ENCODE data around the gene OTUB2. TPM values are rescaled to one million over a fixed set of nuclear protein-coding genes. Genes with fewer than 3 reads are reported as not detected.
A peak's percentile ranks its signal among the peaks of the same experiment; 100 is the strongest.

Gene OTUB2
- total and polyA plus RNA-seq, 5 donors = 0.11 to 0.65 (median 0.34) TPM

DNA sequence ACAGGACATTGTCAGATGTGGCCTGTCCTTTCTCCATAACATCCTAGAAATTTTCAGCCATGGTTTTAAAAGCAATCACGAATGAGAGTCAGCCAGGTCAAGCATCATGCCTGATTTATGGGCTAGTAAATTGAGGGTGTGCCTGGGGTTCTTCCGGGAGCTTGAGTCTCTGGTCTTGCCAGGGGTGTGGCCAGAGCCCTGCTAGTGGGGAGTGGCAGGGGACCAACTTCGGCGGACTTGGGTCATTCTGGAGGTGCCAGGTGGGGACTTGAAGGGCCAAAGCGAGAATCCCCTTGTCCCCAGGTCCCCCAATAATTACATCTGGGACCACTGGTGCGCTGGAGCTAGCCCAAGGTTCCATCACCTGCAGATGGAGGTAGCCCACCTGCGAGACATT, 5.7 kb downstream of the OTUB2 start:
- WGBS = 87% methylated on average over 7 of the region's 7 CpGs
- no peak for DNase-seq
- intact Hi-C loops (cut with DNase I) = no loop called here
- no peak overlapping the region for H3K27ac ChIP-seq (ENCODE audit: low read length)
- H3K4me1 ChIP-seq (ENCODE audit: control insufficient read depth, insufficient read depth, low read length) = no peaks in the 10 kb centered on the region
- no peaks in the 10 kb centered on the region for H3K9me3 ChIP-seq (ENCODE audit: control insufficient read depth, low read length)
- no peak for ATAC-seq
- no peaks in the 10 kb centered on the region for H3K27me3 ChIP-seq (ENCODE audit: control insufficient read depth, insufficient read depth)
- H3K4me3 ChIP-seq (ENCODE audit: low read length) = no peak overlapping the region

- H3K27ac ChIP-seq (ENCODE audit: low read length) = no peak overlapping the region
- DNase-seq = no peak
- WGBS = 74% methylated on average over 3 of the region's 3 CpGs
- no peaks in the 10 kb centered on the region for H3K4me1 ChIP-seq (ENCODE audit: control insufficient read depth, insufficient read depth, low read length)
- ATAC-seq = no peak
- no peaks in the 10 kb centered on the region for H3K9me3 ChIP-seq (ENCODE audit: control insufficient read depth, low read length)
- no peaks in the 10 kb centered on the region for H3K27me3 ChIP-seq (ENCODE audit: control insufficient read depth, insufficient read depth)
- intact Hi-C loops (cut with DNase I) = loop anchor here in 3 of 4 donors (2.0 to 5.0 kb wide), 3 partner anchors 97 to 102 kb away; no protein-coding TSS in a partner anchor
- H3K4me3 ChIP-seq (ENCODE audit: low read length) = no peak overlapping the region
Observed at GRCh38 chr14:94034886-94035285, 8.7 kb downstream of the OTUB2 start.

GRCh38 chr14:94036313-94037167, 10.4 kb downstream of the OTUB2 start:
- Histone ChIP-seq H3K27me3 (ENCODE audit: control insufficient read depth, insufficient read depth) (no peaks in the 10 kb centered on the region), H3K4me3 (ENCODE audit: low read length) (no peak overlapping the region), H3K4me1 (ENCODE audit: control insufficient read depth, insufficient read depth, low read length) (peaks cover 1% of the 10 kb centered on the region), H3K9me3 (ENCODE audit: control insufficient read depth, low read length) (no peaks in the 10 kb centered on the region), H3K27ac (ENCODE audit: low read length) (peak overlapping the region; percentile 4)
- peak; percentile 88 for ATAC-seq
- DNase-seq = peak; percentile 70 to 88 (median 83)
- intact Hi-C loops (cut with DNase I) = loop anchor here in 2 of 4 donors (5.0 kb wide), 2 partner anchors 96 to 101 kb away; no protein-coding TSS in a partner anchor
- 25% methylated on average over 12 of the region's 12 CpGs for WGBS

DNA sequence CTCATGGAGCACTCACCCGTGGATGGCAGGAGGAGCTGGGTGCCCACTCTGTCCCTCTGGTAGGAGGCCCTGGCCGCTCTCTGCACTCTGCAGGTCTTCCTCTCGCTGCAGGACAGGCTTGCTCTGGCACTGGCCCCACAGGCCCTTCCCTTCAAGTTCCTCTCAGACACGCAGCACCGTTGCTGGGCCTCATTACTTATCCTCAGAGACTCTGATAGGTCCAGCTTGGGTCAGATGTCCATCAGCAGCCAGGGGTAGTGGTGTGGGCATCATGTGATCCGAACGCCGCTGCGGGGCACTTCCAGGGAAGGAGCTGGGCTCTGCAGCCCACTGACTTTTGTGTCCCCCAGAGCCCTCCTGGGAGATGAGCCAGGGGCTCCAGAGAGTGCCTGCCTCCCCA, 11.8 kb downstream of the OTUB2 start:
- no peak overlapping the region for H3K4me3 ChIP-seq (ENCODE audit: low read length)
- H3K27ac ChIP-seq (ENCODE audit: low read length) = no peak overlapping the region
- no peak for DNase-seq
- no peak for ATAC-seq
- 90% methylated on average over 9 of the region's 9 CpGs for WGBS
- no peaks in the 10 kb centered on the region for H3K27me3 ChIP-seq (ENCODE audit: control insufficient read depth, insufficient read depth)
- peaks cover 9% of the 10 kb centered on the region for H3K4me1 ChIP-seq (ENCODE audit: control insufficient read depth, insufficient read depth, low read length)
- intact Hi-C loops (cut with DNase I) = loop anchor here in 3 of 4 donors (2.0 to 5.0 kb wide), 3 partner anchors 94 to 99 kb away; no protein-coding TSS in a partner anchor
- no peaks in the 10 kb centered on the region for H3K9me3 ChIP-seq (ENCODE audit: control insufficient read depth, low read length)

DNA sequence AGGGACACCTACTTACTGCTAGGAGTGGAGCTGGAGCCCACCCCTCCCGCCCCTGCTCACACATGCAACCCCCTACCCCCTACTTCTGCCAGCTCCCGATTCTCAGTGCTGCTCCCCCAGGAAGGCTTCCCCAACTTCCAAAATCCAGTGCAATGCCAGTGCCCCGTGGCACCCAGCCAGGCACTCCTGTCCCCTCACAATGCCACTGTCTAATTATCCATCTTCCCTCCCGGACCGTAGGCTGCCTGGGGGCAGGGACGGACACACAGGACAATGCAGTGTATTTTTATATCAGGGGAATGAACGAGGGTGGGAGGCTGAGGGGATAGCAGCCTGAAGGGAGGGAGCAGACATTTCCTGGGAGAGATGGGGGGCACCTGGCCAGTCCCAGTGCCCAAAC, 12.4 kb downstream of the OTUB2 start:
- intact Hi-C loops (cut with DNase I) = loop anchor here in 3 of 4 donors (2.0 to 5.0 kb wide), 3 partner anchors 94 to 99 kb away; no protein-coding TSS in a partner anchor
- Histone ChIP-seq H3K27ac (ENCODE audit: low read length) (no peak overlapping the region), H3K27me3 (ENCODE audit: control insufficient read depth, insufficient read depth) (no peaks in the 10 kb centered on the region), H3K9me3 (ENCODE audit: control insufficient read depth, low read length) (no peaks in the 10 kb centered on the region), H3K4me3 (ENCODE audit: low read length) (no peak overlapping the region), H3K4me1 (ENCODE audit: control insufficient read depth, insufficient read depth, low read length) (peaks cover 9% of the 10 kb centered on the region)
- WGBS = 84% methylated on average over 7 of the region's 7 CpGs
- no peak for DNase-seq
- ATAC-seq = no peak

GRCh38 chr14:94038921-94039629, 12.9 kb downstream of the OTUB2 start:
- peaks cover 9% of the 10 kb centered on the region for H3K4me1 ChIP-seq (ENCODE audit: control insufficient read depth, insufficient read depth, low read length)
- ATAC-seq (no peak), DNase-seq (no peak)
- H3K9me3 ChIP-seq (ENCODE audit: control insufficient read depth, low read length) = no peaks in the 10 kb centered on the region
- H3K4me3 ChIP-seq (ENCODE audit: low read length) = no peak overlapping the region
- intact Hi-C loops (cut with DNase I) = loop anchor here in 3 of 4 donors (2.0 to 5.0 kb wide), 3 partner anchors 93 to 98 kb away; no protein-coding TSS in a partner anchor
- H3K27ac ChIP-seq (ENCODE audit: low read length) = no peak overlapping the region
- no peaks in the 10 kb centered on the region for H3K27me3 ChIP-seq (ENCODE audit: control insufficient read depth, insufficient read depth)
- WGBS = 93% methylated on average over 11 of the region's 11 CpGs

DNA sequence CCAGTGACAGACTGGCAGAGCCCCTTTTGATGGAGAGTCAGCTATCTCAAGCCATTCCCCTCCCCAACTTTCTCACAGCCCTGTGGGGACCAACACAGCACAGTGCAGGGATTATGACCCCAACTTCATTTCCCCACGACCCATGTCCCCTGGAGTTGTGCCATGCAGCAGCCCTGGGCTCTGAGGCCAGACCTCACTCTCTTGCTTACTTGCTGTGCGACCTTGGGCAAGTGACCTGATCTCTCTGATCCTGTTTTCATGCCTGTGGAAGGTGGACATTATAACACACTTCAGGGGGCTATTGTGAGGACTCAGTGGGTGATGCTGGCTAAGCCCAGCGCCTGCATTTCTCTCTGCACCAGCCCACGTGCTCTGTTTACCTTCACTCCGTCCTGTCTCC, 14.1 kb downstream of the OTUB2 start:
- H3K27ac ChIP-seq (ENCODE audit: low read length) = no peak overlapping the region
- peaks cover 9% of the 10 kb centered on the region for H3K4me1 ChIP-seq (ENCODE audit: control insufficient read depth, insufficient read depth, low read length)
- intact Hi-C loops (cut with DNase I) = no loop called here
- H3K4me3 ChIP-seq (ENCODE audit: low read length) = no peak overlapping the region
- WGBS = 87% methylated on average over 5 of the region's 5 CpGs
- no peaks in the 10 kb centered on the region for H3K27me3 ChIP-seq (ENCODE audit: control insufficient read depth, insufficient read depth)
- no peaks in the 10 kb centered on the region for H3K9me3 ChIP-seq (ENCODE audit: control insufficient read depth, low read length)
- DNase-seq = no peak
- no peak for ATAC-seq

GRCh38 chr14:94040796-94041195, 14.7 kb downstream of the OTUB2 start:
- 92% methylated on average over 13 of the region's 13 CpGs for WGBS
- DNase-seq = no peak
- intact Hi-C loops (cut with DNase I) = no loop called here
- no peak for ATAC-seq
- Histone ChIP-seq H3K4me1 (ENCODE audit: control insufficient read depth, insufficient read depth, low read length) (peaks cover 9% of the 10 kb centered on the region), H3K4me3 (ENCODE audit: low read length) (no peak overlapping the region), H3K27ac (ENCODE audit: low read length) (no peak overlapping the region), H3K27me3 (ENCODE audit: control insufficient read depth, insufficient read depth) (no peaks in the 10 kb centered on the region), H3K9me3 (ENCODE audit: control insufficient read depth, low read length) (no peaks in the 10 kb centered on the region)

GRCh38 chr14:94041551-94042346, 15.6 kb downstream of the OTUB2 start:
- no peaks in the 10 kb centered on the region for H3K9me3 ChIP-seq (ENCODE audit: control insufficient read depth, low read length)
- H3K27me3 ChIP-seq (ENCODE audit: control insufficient read depth, insufficient read depth) = no peaks in the 10 kb centered on the region
- intact Hi-C loops (cut with DNase I) = no loop called here
- H3K27ac ChIP-seq (ENCODE audit: low read length) = peak overlapping the region; percentile 32
- H3K4me1 ChIP-seq (ENCODE audit: control insufficient read depth, insufficient read depth, low read length) = peaks cover 9% of the 10 kb centered on the region
- WGBS = 55% methylated on average over 18 of the region's 18 CpGs
- DNase-seq (peak in 2 of 3 donors; percentile 60 to 83), ATAC-seq (peak; percentile 60 to 87)
- no peak overlapping the region for H3K4me3 ChIP-seq (ENCODE audit: low read length)

- intact Hi-C loops (cut with DNase I) = no loop called here
- Histone ChIP-seq H3K9me3 (ENCODE audit: control insufficient read depth, low read length) (no peaks in the 10 kb centered on the region), H3K27me3 (ENCODE audit: control insufficient read depth, insufficient read depth) (no peaks in the 10 kb centered on the region), H3K27ac (ENCODE audit: low read length) (peak overlapping the region; percentile 1), H3K4me3 (ENCODE audit: low read length) (no peak overlapping the region), H3K4me1 (ENCODE audit: control insufficient read depth, insufficient read depth, low read length) (peaks cover 9% of the 10 kb centered on the region)
- DNase-seq (peak in 1 of 3 donors; percentile 65), ATAC-seq (peak; percentile 8 to 10)
- 58% methylated on average over 12 of the region's 12 CpGs for WGBS
Observed at GRCh38 chr14:94042433-94043091, 16.4 kb downstream of the OTUB2 start.
